Measurements from ENCODE around the gene TADA2A.
"Not testable (repeated sequence)": the region's sequence is repeated elsewhere in the genome, so short reads cannot be mapped to it uniquely, and the experiment has no call there.

TADA2A gene

GRCh38 chr17:37440424-37440823 is 33.7 kb downstream of the TADA2A start:
- Histone ChIP-seq H3K9me3 (ENCODE audit: control insufficient read depth, insufficient read depth, low read depth, low read length) (no peaks in the 10 kb centered on the region), H3K36me3 (ENCODE audit: control insufficient read depth in 2 of 2, insufficient read depth in 1 of 2, low read length in 2 of 2) (peaks cover 79 to 83% of the 10 kb centered on the region in 2 experiments), H3K4me3 (ENCODE audit: low read depth, low read length) (no peak overlapping the region), H3K4me1 (ENCODE audit: control insufficient read depth, insufficient read depth, low read length) (no peaks in the 10 kb centered on the region), H3K27ac (ENCODE audit: extremely low read depth, low read depth, low read length) (no peak overlapping the region)
- no peak for TF ChIP-seq ZNF169 (tag by site-specific recombination; IDR thresholded peaks at IDR 0.05)
- no peak for TF ChIP-seq ZBTB7A (tag by site-specific recombination; IDR thresholded peaks at IDR 0.05; ENCODE audit: low read depth)
- TF ChIP-seq ZSCAN23 (tag by site-specific recombination; IDR thresholded peaks at IDR 0.05): no peak
- TF ChIP-seq ZSCAN4 (tag by site-specific recombination; IDR thresholded peaks at IDR 0.05): no peak
- TF ChIP-seq GLIS2 (tag by site-specific recombination; IDR thresholded peaks at IDR 0.05): no peak
- no peak for TF ChIP-seq SP7 (tag by site-specific recombination; IDR thresholded peaks at IDR 0.05)
- TF ChIP-seq ZNF114 (tag by site-specific recombination; IDR thresholded peaks at IDR 0.05): no peak
- ChIA-PET POLR2A (no interaction called here), CTCF (no interaction called here)

- H3K4me1 ChIP-seq (ENCODE audit: control insufficient read depth, insufficient read depth, low read length); H3K27ac ChIP-seq (ENCODE audit: extremely low read depth, low read depth, low read length); POLR2A ChIA-PET; H3K4me3 ChIP-seq (ENCODE audit: low read depth, low read length); H3K9me3 ChIP-seq (ENCODE audit: control insufficient read depth, insufficient read depth, low read depth, low read length): not testable (repeated sequence)
- CTCF ChIA-PET: interaction anchor here (0.6 kb wide), 1 partner anchor 171 kb away, joined by 6 read pairs; no protein-coding TSS in a partner anchor
- H3K36me3 ChIP-seq (ENCODE audit: control insufficient read depth in 2 of 2, insufficient read depth in 1 of 2, low read length in 2 of 2): peaks cover 75 to 80% of the 10 kb centered on the region in 2 experiments
Measured at GRCh38 chr17:37441369-37442014, 34.8 kb downstream of the TADA2A start.

- Histone ChIP-seq H3K4me3 (ENCODE audit: low read depth, low read length) (no peak overlapping the region), H3K27ac (ENCODE audit: extremely low read depth, low read depth, low read length) (no peak overlapping the region), H3K36me3 (ENCODE audit: control insufficient read depth in 2 of 2, insufficient read depth in 1 of 2, low read length in 2 of 2) (peaks cover 77% of the 10 kb centered on the region in 2 experiments), H3K9me3 (ENCODE audit: control insufficient read depth, insufficient read depth, low read depth, low read length) (no peaks in the 10 kb centered on the region), H3K4me1 (ENCODE audit: control insufficient read depth, insufficient read depth, low read length) (peaks cover 6% of the 10 kb centered on the region; the same call in 1 of the 2 replicates)
- ChIA-PET POLR2A (interaction anchor here (0.6 kb wide), 1 partner anchor 39 kb away, joined by 3 read pairs; the partner anchor contains the start of gene TADA2A), CTCF (interaction anchor here (0.7 to 0.9 kb wide), 3 partner anchors 8 to 1297 kb away, joined by 3 to 5 read pairs (median 4); no protein-coding TSS in a partner anchor)
- TF ChIP-seq GLIS1 (tag by site-specific recombination; IDR thresholded peaks at IDR 0.05): peak; percentile 33; the same call in 1 of the 2 replicates
- TF ChIP-seq ZNF146 (tag by site-specific recombination; IDR thresholded peaks at IDR 0.05): no peak
- TF ChIP-seq PATZ1 (tag by site-specific recombination; IDR thresholded peaks at IDR 0.05): no peak
- no peak for TF ChIP-seq ZNF571 (tag by site-specific recombination; IDR thresholded peaks at IDR 0.05)
- no peak for TF ChIP-seq ZNF791 (tag by site-specific recombination; IDR thresholded peaks at IDR 0.05)
- TF ChIP-seq KLF1 (tag by site-specific recombination; IDR thresholded peaks at IDR 0.05): no peak
- no peak for TF ChIP-seq ZFP69B (tag by site-specific recombination; IDR thresholded peaks at IDR 0.05)
- TF ChIP-seq ZNF548 (tag by site-specific recombination; IDR thresholded peaks at IDR 0.05): no peak
- TF ChIP-seq ZBTB26 (tag by site-specific recombination; optimal IDR thresholded peaks at IDR 0.05): no peak
- TF ChIP-seq ZNF221 (tag by site-specific recombination; IDR thresholded peaks at IDR 0.05; ENCODE audit: borderline replicate concordance): no peak
- TF ChIP-seq ZBTB20 (tag by site-specific recombination; IDR thresholded peaks at IDR 0.05): no peak
- no peak for TF ChIP-seq ZNF677 (tag by site-specific recombination; IDR thresholded peaks at IDR 0.05)
- TF ChIP-seq ZNF311 (tag by site-specific recombination; IDR thresholded peaks at IDR 0.05; ENCODE audit: borderline replicate concordance): no peak
- no peak for TF ChIP-seq BCL11A (tag by site-specific recombination; IDR thresholded peaks at IDR 0.05; ENCODE audit: low read depth)
- no peak for TF ChIP-seq ZBTB1 (tag by site-specific recombination; IDR thresholded peaks at IDR 0.05)
- TF ChIP-seq ZNF19 (tag by site-specific recombination; IDR thresholded peaks at IDR 0.05; ENCODE audit: low read depth): no peak
- TF ChIP-seq ZNF654 (tag by site-specific recombination; IDR thresholded peaks at IDR 0.05; ENCODE audit: low read depth): no peak
- no peak for TF ChIP-seq ZNF248 (tag by site-specific recombination; IDR thresholded peaks at IDR 0.05)
- no peak for TF ChIP-seq ZNF239 (tag by site-specific recombination; IDR thresholded peaks at IDR 0.05)
- no peak for TF ChIP-seq ZNF211 (tag by site-specific recombination; IDR thresholded peaks at IDR 0.05; ENCODE audit: low read depth)
- no peak for TF ChIP-seq RBAK (tag by site-specific recombination; IDR thresholded peaks at IDR 0.05)
Measured at GRCh38 chr17:37446027-37446426, 39.3 kb downstream of the TADA2A start.

Data from HEK293 (cell line).